ENCODE results near the gene KDELR3.

KDELR3 gene

DNA sequence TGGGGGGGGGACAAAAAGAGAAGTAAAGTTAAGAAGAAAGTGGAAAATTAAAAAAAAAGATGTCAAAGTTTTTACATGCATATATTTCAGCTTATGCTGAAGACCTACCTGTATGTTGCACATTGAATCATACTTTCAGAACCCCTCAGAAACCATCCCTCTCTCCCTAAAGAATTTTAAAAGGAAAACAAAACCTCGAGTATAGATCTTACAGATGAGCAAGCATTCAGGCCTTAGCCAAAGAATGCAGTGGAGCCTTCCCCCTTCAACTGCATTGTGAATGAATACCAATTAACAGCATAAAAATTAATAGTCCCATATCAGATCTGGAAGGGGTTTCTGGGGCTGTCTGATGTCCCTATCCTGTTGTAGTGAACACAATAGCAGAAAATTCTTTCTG is 16.3 kb downstream of the KDELR3 start:
- no peak for DNase-seq

GRCh38 chr22:38485783-38486182 is 17.9 kb downstream of the KDELR3 start:
- no peak for DNase-seq

DNA sequence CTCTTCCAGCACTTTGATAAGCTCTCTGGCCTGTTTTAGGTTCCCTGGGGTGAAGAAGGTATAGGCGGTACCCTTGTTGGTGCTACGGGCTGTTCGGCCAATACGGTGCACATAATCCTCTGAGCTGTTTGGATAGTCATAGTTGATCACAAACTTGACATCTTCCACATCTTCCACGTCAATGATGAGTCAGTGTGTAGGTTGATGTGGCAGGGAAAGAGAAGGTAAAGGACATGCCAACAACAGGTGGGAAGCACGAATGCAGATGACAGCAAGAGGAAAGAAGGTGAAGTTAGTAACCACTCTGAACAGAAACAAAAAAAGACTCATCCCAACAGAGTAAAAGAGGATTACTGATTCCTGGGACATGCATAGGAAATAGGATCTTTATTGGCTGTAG is 20.1 kb downstream of the KDELR3 start:
- DNase-seq = no peak

GRCh38 chr22:38489142-38489541 is 21.2 kb downstream of the KDELR3 start:
- DNase-seq = no peak

GRCh38 chr22:38489561-38490145 is 21.8 kb downstream of the KDELR3 start:
- no peak for DNase-seq

- no peak for DNase-seq
These were observed 22.6 kb downstream of the KDELR3 start for GRCh38 chr22:38490475-38490874.

- no peak for DNase-seq
These were observed 23.0 kb downstream of the KDELR3 start for GRCh38 chr22:38490915-38491314.

DNA sequence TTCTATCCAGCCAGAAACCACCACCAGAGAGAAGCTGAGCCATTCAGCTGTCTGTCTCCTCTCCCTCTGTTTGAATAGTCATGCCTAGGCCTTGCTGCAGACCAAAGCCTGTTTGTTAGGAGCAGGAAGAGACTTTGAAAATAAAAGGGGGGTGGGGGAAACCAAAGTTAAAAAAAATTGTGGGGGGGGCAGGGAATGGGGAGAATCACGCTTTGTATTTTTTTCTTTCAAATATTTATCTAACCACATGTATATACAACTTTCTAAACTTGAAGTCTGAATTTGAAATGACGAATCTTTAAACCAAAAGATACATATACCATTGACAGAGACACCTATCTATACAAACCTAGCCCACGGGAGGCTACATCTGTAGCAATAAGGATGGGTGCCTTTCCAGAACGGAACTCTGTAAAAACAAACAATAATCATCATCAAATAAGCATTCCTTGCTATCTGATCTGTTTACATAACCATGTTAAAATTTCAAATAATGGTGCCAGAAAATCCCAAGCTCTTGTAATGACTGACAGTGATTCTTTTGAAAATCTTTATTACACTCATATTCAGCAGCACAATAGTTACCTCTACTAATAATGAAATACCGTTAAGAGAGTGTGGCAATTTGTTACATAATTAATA is 23.9 kb downstream of the KDELR3 start:
- DNase-seq = no peak

DNA sequence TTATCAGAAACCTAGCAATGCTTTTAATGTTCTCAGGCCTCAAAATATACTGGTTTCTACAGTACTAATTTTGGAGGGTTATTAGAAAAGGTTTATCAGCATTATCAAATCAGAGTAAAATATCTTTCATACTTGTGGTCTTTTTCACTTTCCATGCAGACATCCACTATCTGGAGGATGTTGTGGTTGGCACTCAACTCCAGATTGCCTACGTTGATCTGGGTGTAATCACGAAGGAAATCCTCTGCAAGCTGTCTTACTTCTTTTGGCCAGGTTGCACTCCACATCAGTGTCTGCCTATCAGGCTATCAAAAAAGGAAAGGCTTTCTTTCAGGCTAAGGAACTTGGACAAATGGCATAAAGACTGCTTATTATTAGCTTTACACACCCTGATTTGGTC is 26.6 kb downstream of the KDELR3 start:
- no peak for DNase-seq

DNA sequence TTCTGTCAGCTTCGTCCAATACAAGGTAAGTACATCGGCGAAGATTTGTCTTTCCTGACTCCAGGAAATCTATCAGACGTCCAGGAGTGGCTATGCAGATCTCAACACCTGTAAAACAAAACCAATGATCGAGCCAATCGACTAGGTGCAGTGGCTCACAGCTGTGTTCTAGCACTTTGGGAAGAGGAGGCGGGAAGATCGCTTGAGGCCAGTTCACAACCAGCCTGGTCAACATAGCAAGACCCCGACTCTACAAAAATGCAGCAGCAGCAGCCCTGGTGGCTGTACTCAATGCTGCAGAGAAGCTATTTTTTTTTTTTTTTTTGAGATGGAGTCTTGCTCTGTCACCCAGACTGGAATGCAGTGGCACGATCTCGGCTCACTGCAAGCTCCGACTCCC is 27.0 kb downstream of the KDELR3 start:
- DNase-seq = no peak

DNA sequence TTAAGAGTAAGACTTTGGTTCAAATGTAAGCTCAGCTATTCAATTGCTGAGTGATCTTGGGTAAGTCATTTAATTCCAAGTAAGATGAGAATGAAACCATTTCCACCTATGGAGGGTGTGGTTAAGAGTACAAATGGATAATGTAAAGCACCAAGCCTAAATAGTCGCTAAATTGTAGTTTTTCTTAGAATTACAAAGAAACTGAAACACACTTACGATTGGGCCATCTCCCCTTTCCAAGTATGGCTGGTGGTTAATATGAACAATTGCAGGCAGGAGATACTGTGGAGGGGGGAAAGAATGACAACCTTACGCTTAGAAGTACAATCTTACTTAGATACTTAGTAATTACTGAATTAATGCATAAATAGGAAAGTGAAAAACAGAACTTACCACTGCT is 30.0 kb downstream of the KDELR3 start:
- DNase-seq = no peak

DNA sequence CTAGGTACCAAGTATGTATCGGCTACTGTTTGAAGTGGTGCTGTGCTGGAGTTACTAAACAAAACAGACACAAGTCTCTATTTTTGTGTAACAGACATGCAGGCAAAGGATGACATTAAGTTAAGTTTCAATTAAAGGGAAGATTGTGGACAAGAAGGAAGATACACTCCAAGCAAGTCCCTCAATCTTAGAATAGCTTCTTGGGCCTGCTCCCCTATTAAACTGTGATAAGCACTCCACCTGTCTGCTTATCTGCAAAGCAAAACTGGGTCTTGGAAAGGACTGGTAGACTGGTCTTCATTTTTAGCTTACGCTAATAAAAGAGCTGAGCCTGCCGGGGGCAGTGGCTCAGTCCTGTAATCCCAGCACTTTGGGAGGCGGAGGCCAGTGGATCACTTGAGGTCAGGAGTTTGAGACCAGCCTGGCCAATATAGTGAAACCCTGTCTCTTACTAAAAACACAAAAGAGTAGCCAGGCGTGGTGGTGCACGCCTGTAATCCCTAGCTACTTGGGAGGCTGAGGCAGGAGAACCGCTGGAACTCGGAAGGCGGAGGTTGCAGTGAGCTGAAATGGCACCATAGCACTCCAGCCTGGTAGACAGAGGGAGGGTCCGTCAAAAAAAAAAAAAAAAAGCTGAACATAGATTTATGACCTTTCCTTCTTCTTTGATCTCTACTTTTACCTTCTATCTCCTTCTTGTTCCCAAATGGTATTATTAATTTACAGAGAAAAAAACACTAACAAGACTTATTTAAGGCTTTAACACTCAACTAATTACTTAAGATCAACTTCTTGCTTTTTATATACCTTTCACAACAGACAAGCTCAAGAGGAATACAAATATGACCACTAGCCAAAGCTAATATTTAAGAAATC is 34.1 kb downstream of the KDELR3 start:
- no peak for DNase-seq

DNA sequence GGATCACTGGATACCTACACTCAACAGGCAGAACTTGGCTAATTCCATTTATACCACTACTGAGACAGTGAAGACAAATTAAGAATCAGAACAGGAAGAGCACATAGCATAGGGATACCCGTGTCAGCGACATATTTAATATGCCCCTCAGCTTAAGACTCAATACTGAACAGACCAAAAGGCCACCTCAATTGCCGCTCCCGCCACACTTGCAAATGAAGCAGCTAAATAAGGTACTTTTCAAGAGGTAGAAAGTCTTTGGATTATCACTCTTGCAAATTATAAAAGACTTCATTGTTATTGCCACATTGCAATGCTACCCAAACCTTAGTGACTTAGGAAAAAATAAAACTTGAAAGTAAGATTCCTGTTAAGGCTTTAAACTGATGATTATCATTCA is 35.1 kb downstream of the KDELR3 start:
- no peak for DNase-seq

GRCh38 chr22:38504731-38505540 is 37.0 kb downstream of the KDELR3 start:
- no peak for DNase-seq

- peak; percentile 25 for DNase-seq
These were observed 37.7 kb downstream of the KDELR3 start for GRCh38 chr22:38505541-38506117.

DNA sequence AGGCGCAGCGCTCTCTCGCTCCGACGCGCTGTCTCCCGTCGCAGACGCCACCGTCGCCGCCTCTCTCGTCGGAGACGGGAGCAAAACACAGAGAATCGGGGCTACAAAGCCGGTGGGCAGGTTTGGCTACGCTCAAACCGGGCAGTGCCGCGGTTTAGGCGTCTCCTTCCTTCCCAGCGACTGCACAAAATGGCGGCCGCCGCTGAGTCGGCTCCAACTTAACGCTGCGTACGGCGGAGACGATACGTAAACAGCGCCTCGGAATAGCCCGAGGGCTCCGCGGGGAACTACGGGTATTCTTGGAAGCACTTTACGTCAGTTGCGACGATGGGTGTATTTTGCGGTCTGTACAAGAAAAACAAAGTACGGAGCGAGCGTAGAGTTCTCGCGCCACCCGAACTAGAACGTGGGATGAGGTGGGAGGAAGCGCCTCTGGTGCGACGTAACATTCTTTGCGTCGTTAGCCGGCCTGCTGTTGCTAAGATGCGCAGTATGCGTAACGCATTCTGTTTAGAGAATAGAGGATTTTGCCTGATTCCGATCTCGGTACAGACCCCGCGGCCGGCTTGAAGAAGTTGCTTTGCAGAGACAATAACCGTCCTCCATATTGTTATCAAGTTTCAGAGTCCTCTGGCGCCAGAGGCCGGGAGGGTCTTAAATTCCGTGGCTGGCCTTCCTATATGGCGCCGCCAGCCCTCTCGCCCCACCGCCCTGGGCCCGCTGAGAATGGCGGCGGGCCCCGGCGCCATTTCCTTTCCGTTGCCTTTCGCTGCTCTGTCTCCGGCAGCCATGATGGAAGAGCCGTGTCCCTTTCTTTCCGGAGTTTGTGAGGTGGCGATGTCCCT is 38.4 kb downstream of the KDELR3 start, which contains the start of gene DDX17:
Gene DDX17 (minus strand): TSS at position 194 of the 845 bp plus-strand sequence.
- DNase-seq = peak; percentile 98

- DNase-seq = no peak
These were observed 42.6 kb downstream of the KDELR3 start for GRCh38 chr22:38510416-38510970.

DNA sequence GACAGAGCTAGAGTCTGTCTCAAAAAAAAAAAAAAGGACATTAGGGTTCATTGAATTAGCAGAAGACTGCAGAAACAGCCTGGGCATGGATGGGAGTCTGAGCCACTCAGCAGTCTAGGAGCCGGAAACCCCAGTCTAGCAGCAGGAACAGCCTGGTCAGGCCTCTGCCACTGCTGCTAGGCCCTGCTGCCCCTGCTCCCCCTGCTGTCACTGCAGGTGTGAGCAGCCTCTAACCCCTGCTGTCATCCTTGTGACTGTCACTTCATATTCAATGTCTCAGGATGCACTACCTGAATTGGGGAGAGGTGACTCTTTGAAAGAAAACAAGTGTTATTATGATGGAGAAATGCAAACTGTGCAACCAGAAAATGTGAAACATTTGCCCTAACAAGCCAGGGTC is 45.2 kb downstream of the KDELR3 start:
- DNase-seq = peak; percentile 53

DNA sequence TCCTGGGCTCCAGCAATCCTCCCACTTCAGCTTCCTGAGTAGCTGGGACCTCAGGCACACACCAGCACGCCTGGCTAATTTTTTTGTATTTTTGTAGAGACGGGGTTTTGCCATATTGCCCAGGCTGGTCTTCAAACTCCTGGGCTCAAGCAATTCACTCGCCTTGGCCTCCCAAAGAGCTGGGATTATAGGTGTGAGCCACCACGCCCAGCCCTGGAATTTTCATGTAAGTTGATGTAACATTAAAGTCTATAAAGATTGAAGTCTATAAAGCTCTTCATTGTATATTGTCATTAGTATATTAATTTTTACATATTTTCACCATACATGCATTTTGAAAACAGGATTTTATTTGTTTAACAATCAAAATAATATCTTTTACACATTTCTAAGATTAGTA is 50.7 kb downstream of the KDELR3 start:
- DNase-seq = no peak

GRCh38 chr22:38519453-38520250 is 51.8 kb downstream of the KDELR3 start:
- DNase-seq = no peak

DNA sequence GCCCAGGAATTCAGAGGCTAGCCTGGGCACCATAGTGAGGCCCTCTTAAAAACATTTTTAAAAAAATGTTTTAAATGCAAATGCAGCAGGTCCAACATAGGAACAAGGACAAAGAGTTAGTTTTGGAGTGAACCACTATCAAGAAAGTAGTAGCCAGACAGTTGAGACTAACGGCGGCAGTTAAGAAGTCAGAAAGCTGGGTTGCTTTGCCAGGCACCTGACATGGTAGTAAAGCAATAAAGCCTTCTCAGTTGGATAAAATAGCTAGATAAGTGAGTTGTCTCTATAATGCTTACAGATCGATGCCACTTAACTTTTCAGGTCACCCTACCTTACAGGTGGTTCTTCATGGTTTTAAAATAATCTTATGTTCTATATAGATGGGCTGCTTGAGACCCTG is 55.1 kb downstream of the KDELR3 start:
- no peak for DNase-seq
